Thoracic aorta (tissue), 2 donors: ENCODE results near the gene DPH6. TPM values are rescaled to one million over a fixed set of nuclear protein-coding genes. Genes with fewer than 3 reads are reported as not detected.

ENCODE experiments used
- ATAC-seq: fragments of 150-250 bp; one replicate; pipeline ENCODE4 v1.8.0; 2017; ENCODE audit warnings: low read depth; ENCODE audit not compliant: insufficient number of reproducible peaks, low FRiP score
- DNase-seq: peaks from one replicate; pipeline ENCODE4 v3.0.0-alpha.2; 2020; ENCODE audit warnings: low spot score
- H3K27ac ChIP-seq, 2 donors: fragments of 200-600 bp; sonication (generic); 1 replicate in 1 of 2; 2 replicates in 1 of 2; pipeline ENCODE4 v1.5.1; 2016; ENCODE audit warnings: mild to moderate bottlenecking in 2 of 2, moderate library complexity in 2 of 2
- H3K27me3 ChIP-seq: fragments of 200-600 bp; sonication (generic); replicated peaks from 2 replicates; pipeline ENCODE4 v1.6.0; 2016; ENCODE audit warnings: mild to moderate bottlenecking; ENCODE audit not compliant: insufficient read depth
- H3K36me3 ChIP-seq: fragments of 200-600 bp; sonication (generic); one replicate; pipeline ENCODE4 v1.5.1; 2016
- H3K4me1 ChIP-seq, 2 donors: fragments of 200-600 bp; sonication (generic); 1 replicate in 1 of 2; 2 replicates in 1 of 2; pipeline versions ENCODE4 v1.5.1 to v1.6.0; 2016; ENCODE audit warnings: low read depth in 2 of 2, mild to moderate bottlenecking in 1 of 2; ENCODE audit not compliant: control insufficient read depth in 1 of 2
- H3K4me3 ChIP-seq: fragments of 200-600 bp; sonication (generic); 2 replicates; pipeline ENCODE4 v1.5.1; 2016; ENCODE audit warnings: mild to moderate bottlenecking
- H3K9me3 ChIP-seq: fragments of 200-600 bp; sonication (generic); 2 replicates; pipeline ENCODE4 v1.5.1; 2016
- total RNA-seq, 2 donors: library from RNA; depleted of rRNA; stranded (reverse); fragments of >200 nt; gene quantifications; one replicate each; pipeline versions ENCODE4 v1.1.0 to v1.2.3, GENCODE V29; 2016
- TF ChIP-seq, protein P1 (sequence below): fragments of 200-600 bp; sonication (generic); IDR thresholded peaks from one replicate; pipeline ENCODE4 v1.5.1; 2019; ENCODE audit warnings: antibody characterized with exemption

The DPH6 gene
- total RNA-seq, 2 donors from 2014 or later = 11.5 to 34.8 TPM

DNA sequence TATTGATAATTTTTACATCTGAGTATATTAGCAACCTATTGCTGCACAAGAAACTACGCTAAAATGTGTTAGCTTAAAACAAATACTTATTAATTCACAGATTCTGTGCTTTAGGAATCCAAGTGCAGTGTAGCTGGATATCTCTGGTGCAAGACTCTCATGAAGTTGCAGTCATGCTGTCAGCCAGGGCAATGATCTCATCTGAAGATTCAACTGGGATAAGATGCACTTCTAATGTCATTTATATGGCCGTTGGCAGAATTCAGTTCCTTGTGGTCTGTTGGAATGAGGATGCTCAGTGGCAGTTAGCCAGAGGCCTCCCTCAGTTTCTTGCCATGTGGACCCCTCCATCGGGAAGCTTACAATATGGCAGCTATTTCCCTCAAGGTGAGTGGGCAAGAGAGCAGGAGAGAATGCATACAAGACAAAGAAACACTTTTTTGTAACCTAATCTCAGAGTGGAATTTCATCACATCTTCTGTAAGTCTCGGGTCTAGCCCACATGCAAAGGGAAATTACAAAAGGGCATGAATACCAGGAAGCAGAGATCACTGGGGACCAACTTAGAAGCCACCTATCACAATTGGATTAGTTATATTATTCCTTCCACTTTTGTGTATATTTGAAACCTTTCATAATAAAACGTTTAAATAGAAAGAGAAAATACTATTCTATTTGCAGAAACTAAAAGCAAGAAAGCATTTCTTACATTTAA lies 61.6 kb downstream of the DPH6 start:
- Histone ChIP-seq H3K4me1 (peaks cover 3% of the 10 kb centered on the region in 2 donors), H3K9me3 (no peaks in the 10 kb centered on the region), H3K36me3 (no peaks in the 10 kb centered on the region), H3K27ac (no peak overlapping the region), H3K27me3 (no peaks in the 10 kb centered on the region), H3K4me3 (no peak overlapping the region)
- TF ChIP-seq, protein P1, sequence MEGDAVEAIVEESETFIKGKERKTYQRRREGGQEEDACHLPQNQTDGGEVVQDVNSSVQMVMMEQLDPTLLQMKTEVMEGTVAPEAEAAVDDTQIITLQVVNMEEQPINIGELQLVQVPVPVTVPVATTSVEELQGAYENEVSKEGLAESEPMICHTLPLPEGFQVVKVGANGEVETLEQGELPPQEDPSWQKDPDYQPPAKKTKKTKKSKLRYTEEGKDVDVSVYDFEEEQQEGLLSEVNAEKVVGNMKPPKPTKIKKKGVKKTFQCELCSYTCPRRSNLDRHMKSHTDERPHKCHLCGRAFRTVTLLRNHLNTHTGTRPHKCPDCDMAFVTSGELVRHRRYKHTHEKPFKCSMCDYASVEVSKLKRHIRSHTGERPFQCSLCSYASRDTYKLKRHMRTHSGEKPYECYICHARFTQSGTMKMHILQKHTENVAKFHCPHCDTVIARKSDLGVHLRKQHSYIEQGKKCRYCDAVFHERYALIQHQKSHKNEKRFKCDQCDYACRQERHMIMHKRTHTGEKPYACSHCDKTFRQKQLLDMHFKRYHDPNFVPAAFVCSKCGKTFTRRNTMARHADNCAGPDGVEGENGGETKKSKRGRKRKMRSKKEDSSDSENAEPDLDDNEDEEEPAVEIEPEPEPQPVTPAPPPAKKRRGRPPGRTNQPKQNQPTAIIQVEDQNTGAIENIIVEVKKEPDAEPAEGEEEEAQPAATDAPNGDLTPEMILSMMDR = no peak
- no peak for ATAC-seq
- DNase-seq = no peak

- ATAC-seq (no peak), DNase-seq (no peak)
- Histone ChIP-seq H3K36me3 (no peaks in the 10 kb centered on the region), H3K4me1 (peaks cover 5 to 22% of the 10 kb centered on the region in 2 donors), H3K9me3 (no peaks in the 10 kb centered on the region), H3K4me3 (no peak overlapping the region), H3K27ac (no peak overlapping the region), H3K27me3 (no peaks in the 10 kb centered on the region)
- TF ChIP-seq, protein P1 = no peak
These were observed 64.0 kb downstream of the DPH6 start for GRCh38 chr15:35481992-35482391.

DNA sequence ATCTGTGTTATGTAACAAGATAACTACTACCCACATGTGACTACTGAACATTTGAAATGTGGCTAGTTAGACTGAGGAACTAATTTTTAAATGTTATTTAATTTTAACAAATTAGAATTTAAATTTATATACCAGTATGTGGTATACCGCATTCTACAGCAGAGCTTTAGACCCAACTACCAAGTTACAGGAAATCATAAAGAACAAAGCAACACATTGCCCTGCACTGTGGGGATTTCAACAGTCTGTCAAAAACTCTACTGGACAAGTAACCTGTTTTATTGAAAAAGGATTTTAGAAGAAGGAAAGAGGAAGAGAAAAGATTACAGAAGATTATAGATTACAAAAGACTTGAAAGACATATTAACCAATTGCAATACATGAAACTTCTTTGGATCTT lies 64.9 kb downstream of the DPH6 start:
- ATAC-seq (no peak), DNase-seq (no peak)
- TF ChIP-seq, protein P1 = no peak
- no peaks in the 10 kb centered on the region for H3K27me3 ChIP-seq
- H3K9me3 ChIP-seq = no peaks in the 10 kb centered on the region
- H3K36me3 ChIP-seq = no peaks in the 10 kb centered on the region
- H3K4me3 ChIP-seq = no peak overlapping the region
- peaks cover 10 to 28% of the 10 kb centered on the region in 2 donors for H3K4me1 ChIP-seq
- H3K27ac ChIP-seq = no peak overlapping the region

GRCh38 chr15:35479423-35479822 lies 66.5 kb downstream of the DPH6 start:
- H3K36me3 ChIP-seq = no peaks in the 10 kb centered on the region
- H3K9me3 ChIP-seq = no peaks in the 10 kb centered on the region
- peaks cover 10 to 29% of the 10 kb centered on the region in 2 donors for H3K4me1 ChIP-seq
- DNase-seq (no peak), ATAC-seq (no peak)
- no peaks in the 10 kb centered on the region for H3K27me3 ChIP-seq
- TF ChIP-seq, protein P1 = no peak
- H3K4me3 ChIP-seq = no peak overlapping the region
- no peak overlapping the region for H3K27ac ChIP-seq

DNA sequence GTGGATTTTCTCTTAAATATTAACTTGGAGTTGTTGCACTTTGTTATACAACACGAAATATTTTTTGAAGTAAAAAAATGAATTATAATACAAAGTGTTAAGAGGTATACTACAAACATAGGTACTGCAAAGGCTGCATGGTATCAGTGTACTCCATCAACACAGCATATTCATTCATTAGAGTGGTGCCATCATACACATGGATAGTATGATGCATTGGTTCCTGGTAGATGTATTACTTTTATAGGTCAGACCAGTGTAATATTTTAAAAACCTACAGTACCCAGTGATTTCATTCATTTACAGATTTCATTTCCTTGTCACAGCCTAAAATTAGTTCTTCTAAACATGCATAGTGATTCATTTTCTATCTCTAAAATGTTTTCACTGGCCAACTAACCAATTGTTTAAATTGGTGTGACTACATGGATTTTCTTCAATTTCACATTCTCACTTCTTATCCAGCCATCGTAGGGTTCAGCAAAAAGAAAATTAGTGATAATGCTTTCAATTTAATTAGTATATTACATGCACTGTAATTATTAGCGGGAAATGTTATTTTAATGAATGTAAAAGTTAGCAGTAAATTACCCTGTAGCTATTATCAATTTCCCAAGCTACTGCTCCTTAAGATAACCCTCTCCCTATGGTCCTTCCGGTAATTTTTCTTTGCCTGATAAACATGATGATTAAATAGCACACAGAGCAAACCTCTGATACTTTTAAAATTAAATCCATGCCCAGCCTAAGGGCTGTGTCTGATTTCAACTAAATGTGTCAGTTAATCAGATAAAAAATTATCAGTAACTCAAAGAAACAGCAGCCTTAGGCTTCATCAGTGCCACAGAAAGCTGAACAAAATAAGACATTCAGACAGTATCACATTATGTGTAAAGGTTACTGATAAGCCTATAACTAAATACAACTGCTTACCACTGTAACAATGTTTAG lies 68.4 kb downstream of the DPH6 start:
- H3K27ac ChIP-seq = no peak overlapping the region
- TF ChIP-seq, protein P1 = no peak
- H3K4me3 ChIP-seq = no peak overlapping the region
- H3K4me1 ChIP-seq = peaks cover 10 to 29% of the 10 kb centered on the region in 2 donors
- no peaks in the 10 kb centered on the region for H3K36me3 ChIP-seq
- no peaks in the 10 kb centered on the region for H3K27me3 ChIP-seq
- no peaks in the 10 kb centered on the region for H3K9me3 ChIP-seq
- DNase-seq = no peak
- no peak for ATAC-seq
